Ectodermal cell (in vitro differentiated cells): ENCODE results near the gene SLX9.

Experiments used
- H3K27ac ChIP-seq: 2 replicates; pipeline ENCODE4 v1.7.0; 2013; ENCODE audit warnings: mild to moderate bottlenecking, low read depth, low read length; ENCODE audit not compliant: insufficient read depth, poor library complexity, severe bottlenecking
- H3K27me3 ChIP-seq: 2 replicates; pipeline ENCODE4 v1.7.0; 2013; ENCODE audit warnings: mild to moderate bottlenecking, low read length; ENCODE audit not compliant: insufficient read depth, control insufficient read depth, poor library complexity, severe bottlenecking
- H3K36me3 ChIP-seq: one replicate; pipeline ENCODE4 v1.7.0; 2013; ENCODE audit warnings: low read length; ENCODE audit not compliant: control insufficient read depth, insufficient read depth
- H3K4me1 ChIP-seq: one replicate; pipeline ENCODE4 v1.7.0; 2013; ENCODE audit warnings: low read length; ENCODE audit not compliant: control insufficient read depth, insufficient read depth
- H3K4me3 ChIP-seq: 2 replicates; pipeline ENCODE4 v1.7.0; 2013; ENCODE audit warnings: low read depth, low read length, control low read depth; ENCODE audit not compliant: insufficient read depth
- H3K9me3 ChIP-seq: 2 replicates; pipeline ENCODE4 v1.7.0; 2013; ENCODE audit warnings: mild to moderate bottlenecking, low read length, moderate library complexity; ENCODE audit not compliant: control insufficient read depth
- WGBS, 2 experiments: methylation state at CpG; one replicate each; pipeline ENCODE4 v1.1.7; 2013; ENCODE audit warnings: missing lambda C conversion rate in 2 of 2; 5-methylcytosine and 5-hydroxymethylcytosine counted together

The SLX9 gene

DNA sequence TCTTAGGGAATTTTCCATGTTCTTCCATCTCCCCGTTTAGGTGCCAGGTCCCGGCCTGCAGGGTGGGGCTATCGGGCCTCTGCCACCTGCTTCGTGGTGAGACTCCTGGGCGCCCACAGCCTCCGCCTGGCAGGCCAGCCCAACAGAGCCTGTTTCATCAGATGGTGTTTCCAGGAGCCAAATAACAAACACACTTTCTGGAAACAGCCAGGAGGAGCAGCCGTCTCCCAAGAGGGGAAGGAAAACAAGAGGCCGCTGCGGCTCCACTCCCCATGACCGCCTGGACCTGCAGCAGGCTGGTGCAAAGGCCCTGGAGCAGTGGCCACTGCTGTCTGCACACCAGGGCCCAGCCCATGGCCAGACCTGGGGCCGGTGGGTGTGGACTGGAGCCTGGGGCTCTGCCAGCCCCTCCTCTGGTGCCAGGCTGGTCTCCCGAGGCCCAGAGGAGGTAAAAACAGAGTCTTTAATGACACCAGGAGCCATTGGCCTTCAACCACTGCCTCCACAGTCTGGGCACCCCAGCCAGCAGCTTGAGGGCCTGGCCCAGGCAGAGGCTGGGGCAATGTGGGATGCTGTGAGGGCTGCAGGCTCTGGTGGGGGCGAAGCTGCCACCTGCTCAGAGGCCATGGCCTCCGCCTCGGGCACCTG is 55.0 kb downstream of the SLX9 start:
- Histone ChIP-seq H3K27me3 (no peaks in the 10 kb centered on the region), H3K4me3 (no peak overlapping the region), H3K9me3 (no peaks in the 10 kb centered on the region), H3K36me3 (no peaks in the 10 kb centered on the region), H3K4me1 (no peaks in the 10 kb centered on the region), H3K27ac (no peak overlapping the region)
- 93% methylated on average over 15 of the region's 15 CpGs for WGBS, 2 experiments

DNA sequence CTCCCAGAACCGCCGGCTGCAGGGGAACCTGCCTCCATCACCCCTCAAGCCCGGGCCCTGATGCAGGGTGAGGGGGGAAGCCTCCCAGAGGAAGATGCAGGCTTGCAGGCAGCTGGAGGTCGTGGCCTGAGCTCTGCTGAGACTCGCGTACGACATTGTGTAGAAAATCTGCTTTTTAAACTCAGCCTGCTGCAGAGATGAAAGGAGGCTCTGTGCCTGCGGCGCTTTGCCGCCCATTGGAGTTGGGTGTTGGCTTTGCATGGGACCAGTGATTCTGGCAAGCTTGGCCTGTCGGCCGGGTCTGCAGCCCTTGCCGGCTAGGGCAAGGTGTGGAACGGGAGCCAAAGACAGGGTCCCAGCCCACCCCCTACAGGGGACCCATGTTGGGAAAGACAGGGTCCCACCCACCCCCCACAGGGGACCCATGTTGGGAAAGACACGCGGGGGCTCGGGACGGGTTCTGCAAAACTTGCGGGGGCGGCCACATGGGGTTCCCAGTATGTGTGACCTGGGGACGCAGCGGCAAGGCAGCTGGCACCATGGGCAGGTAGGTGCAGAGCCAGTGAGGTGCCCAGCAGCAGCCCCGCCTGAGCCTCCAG is 55.6 kb downstream of the SLX9 start:
- WGBS, 2 experiments, result 90% methylated on average over 23 of the region's 23 CpGs
- no peak overlapping the region for H3K27ac ChIP-seq
- H3K9me3 ChIP-seq, result no peaks in the 10 kb centered on the region
- no peaks in the 10 kb centered on the region for H3K36me3 ChIP-seq
- H3K27me3 ChIP-seq, result no peaks in the 10 kb centered on the region
- no peak overlapping the region for H3K4me3 ChIP-seq
- no peaks in the 10 kb centered on the region for H3K4me1 ChIP-seq

DNA sequence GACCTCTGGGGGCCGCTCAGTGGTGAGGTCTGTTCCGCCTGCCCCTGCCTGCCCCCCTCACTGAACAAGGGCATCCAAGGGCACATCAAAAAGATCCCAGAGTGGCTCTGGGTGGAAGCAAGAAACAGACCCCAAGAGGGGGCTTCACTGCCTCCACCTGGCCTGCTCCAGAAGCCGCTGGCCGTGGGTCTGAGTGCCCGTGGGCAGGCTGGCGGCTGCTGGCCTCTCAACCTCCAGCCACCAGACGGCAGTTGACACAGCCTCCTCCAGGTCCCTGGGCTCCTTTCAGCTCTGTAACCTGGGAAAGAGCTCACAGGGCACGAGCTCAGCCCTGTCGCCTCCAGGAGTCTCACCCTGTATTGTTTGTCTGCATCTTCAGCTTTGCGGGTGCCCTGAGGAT is 56.3 kb downstream of the SLX9 start:
- H3K4me3 ChIP-seq, result no peak overlapping the region
- H3K27ac ChIP-seq, result no peak overlapping the region
- H3K9me3 ChIP-seq, result no peaks in the 10 kb centered on the region
- H3K36me3 ChIP-seq, result no peaks in the 10 kb centered on the region
- H3K4me1 ChIP-seq, result no peaks in the 10 kb centered on the region
- 89% methylated on average over 10 of the region's 10 CpGs for WGBS, 2 experiments
- no peaks in the 10 kb centered on the region for H3K27me3 ChIP-seq

DNA sequence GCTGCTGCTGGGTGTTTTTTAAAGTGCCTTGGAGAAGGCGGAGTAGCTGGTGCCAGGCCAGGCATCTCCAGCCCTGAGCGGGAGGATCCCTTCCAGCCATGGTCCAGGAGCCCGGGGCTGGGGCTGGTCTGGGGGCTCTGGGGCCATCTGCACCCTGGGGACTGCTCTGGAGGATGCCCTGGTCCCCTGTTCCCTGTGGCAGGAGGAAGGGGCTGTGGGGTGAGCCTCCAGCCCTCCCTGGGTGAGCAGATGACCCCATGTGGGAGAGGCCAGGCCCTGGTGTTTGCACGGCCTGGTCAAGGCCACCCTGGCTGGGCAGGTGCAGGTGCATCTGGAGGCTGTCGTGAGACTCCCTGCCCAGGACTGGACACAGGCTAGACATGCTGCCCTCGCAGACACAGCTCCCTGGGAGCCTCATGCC is 56.7 kb downstream of the SLX9 start:
- no peak overlapping the region for H3K4me3 ChIP-seq
- H3K27me3 ChIP-seq, result no peaks in the 10 kb centered on the region
- H3K27ac ChIP-seq, result no peak overlapping the region
- H3K36me3 ChIP-seq, result no peaks in the 10 kb centered on the region
- H3K4me1 ChIP-seq, result no peaks in the 10 kb centered on the region
- WGBS, 2 experiments, result 84 to 88% methylated on average over 6 of the region's 6 CpGs
- H3K9me3 ChIP-seq, result no peaks in the 10 kb centered on the region

DNA sequence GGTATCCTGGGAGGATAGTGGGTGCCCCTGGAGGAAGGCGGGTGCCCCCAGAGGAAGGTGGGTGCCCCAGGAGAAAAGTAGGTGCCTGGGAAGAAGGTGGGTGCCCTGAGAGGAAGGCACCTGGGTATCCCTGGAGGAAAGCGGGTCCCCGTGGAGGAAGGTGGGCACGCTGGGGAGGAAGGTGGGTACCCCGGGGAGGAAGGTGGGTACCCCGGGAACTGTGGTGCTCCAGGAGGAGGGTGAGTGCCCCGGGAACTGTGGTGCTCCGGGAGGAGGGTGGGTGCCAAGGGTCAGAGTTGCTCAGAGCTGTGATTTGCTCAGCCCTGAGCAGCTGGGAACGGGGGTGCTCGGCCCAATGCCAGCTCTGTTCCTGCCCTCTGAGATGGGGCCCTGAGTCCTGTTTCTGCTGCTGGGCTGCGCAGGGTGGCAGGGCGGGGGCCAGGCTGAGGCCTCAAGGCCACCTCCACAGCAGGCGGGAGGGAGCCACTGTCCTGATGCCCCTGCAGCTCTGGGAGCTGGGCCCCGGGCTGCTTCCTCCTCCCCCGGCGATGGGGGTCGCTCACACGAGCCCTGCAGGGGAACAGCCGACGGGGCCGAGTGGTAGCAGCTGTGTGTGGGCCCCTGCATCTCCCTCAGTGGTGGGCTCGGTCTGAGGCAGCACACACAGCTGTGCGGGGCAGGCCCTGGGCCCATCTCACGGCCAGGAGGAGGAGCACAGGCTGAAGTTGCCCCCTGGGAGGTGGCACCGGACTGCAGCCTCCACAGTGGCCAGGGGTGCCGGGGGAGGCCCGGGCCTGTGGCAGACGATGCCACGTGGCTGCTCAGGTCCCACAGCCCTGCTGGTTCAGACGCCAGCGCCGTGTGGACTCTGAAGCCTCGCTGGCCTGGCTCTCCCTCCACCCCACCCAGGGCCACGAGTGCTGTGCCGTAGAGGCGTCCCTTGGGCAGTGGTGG is 57.4 kb downstream of the SLX9 start:
- Histone ChIP-seq H3K4me1 (no peaks in the 10 kb centered on the region), H3K36me3 (no peaks in the 10 kb centered on the region), H3K9me3 (no peaks in the 10 kb centered on the region), H3K4me3 (no peak overlapping the region), H3K27me3 (no peaks in the 10 kb centered on the region), H3K27ac (no peak overlapping the region)
- 83 to 85% methylated on average over 36 of the region's 36 CpGs for WGBS, 2 experiments

DNA sequence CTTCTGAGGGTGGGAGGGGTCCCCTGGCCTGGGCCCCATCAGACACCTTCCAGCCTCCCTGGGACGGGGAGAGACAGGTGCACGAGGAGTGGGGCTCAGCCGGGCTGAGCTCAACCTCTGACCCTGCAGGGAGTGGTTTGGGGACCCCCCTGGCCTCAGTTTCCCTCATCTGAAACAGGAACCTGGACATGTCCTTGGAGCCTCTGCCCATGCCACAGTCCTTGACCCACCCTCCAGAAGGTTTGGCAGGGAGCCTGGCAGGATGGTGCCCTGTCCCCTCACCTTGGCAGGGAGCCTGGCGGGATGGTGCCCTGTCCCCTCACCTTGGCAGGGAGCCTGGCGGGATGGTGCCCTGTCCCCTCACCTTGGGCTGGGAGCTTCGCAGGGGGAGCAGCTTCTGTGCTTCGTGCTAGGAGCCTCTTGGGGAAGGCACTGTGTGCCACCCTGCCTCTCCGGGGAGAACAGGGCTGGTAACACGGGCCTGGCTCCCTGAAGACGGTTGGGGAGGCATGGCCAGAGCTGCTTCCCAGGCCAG is 58.3 kb downstream of the SLX9 start:
- no peak overlapping the region for H3K4me3 ChIP-seq
- WGBS, 2 experiments, result 93 to 94% methylated on average over 10 of the region's 10 CpGs
- H3K27me3 ChIP-seq, result no peaks in the 10 kb centered on the region
- H3K36me3 ChIP-seq, result no peaks in the 10 kb centered on the region
- peaks cover 7% of the 10 kb centered on the region for H3K4me1 ChIP-seq
- no peak overlapping the region for H3K27ac ChIP-seq
- no peaks in the 10 kb centered on the region for H3K9me3 ChIP-seq

DNA sequence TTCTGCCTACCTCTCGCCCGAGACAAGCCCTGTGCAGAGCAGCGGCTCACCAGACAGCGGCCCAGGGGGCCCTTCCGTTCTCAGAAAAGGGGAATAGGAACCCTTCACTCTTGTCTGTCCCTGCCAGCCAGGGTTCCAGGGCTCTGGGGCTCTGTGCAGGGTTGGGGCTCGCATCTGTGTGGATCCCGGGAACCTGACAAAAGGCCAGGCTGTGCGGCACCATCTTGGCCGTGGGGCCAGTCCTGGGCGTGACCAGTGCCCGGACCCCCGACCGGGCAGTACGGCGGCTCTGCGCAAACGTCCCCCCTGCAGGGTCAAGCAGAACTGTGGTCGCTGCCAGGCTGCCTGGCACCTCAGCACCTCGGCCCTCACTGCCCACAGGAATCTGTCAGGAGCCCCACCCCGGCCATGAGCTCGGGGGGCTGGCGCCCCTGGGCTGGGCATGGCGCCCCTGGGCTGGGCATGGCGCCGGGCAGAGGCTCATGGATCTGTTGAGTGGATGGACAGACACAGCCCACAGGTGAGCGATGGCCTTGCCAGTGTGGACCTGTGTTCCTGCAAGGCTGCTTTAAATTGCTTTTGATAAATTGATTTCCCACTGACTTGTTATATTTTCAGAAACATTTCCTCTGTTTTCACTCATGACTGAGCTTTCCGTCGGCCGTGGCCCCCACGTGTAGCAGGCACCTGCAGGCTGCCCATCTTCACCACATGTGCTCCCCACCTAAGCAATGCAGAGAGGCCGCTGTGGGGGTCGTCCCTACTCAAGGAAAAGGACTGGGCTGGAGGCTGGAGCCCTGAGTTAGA is 59.0 kb downstream of the SLX9 start:
- Histone ChIP-seq H3K4me1 (peaks cover 11% of the 10 kb centered on the region), H3K27me3 (no peaks in the 10 kb centered on the region), H3K36me3 (no peaks in the 10 kb centered on the region), H3K27ac (no peak overlapping the region), H3K9me3 (no peaks in the 10 kb centered on the region), H3K4me3 (no peak overlapping the region)
- WGBS, 2 experiments, result 92 to 93% methylated on average over 32 of the region's 32 CpGs

DNA sequence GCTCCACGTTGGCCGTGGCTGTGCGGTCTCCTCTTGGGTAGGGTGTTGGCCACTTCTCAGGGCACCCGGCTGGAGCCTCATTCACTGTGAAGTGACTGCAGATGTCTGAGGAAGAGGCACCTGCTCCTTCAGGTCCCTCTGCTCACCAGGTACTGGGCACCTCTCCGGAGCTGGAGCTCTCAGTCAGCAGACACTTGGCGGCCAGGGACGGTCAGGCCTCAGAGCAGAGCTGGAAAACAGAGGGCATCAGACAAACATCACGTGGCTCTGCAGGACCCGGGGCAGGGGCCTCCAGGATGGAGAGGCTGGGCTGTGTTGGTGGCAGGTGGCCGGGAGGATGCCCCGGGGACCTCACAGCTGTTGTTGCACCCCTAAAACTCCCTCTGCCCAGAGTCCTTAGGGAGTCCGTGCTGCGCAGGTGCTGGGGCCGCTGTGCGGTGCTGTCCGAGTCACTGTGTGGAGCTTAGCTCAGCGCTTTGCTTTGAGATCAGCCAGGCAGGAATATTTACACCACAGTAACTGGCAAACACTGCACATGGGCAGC is 59.7 kb downstream of the SLX9 start:
- Histone ChIP-seq H3K4me3 (no peak overlapping the region), H3K36me3 (no peaks in the 10 kb centered on the region), H3K4me1 (peaks cover 14% of the 10 kb centered on the region), H3K27me3 (no peaks in the 10 kb centered on the region), H3K9me3 (no peaks in the 10 kb centered on the region), H3K27ac (no peak overlapping the region)
- WGBS, 2 experiments, result 95 to 96% methylated on average over 17 of the region's 17 CpGs

DNA sequence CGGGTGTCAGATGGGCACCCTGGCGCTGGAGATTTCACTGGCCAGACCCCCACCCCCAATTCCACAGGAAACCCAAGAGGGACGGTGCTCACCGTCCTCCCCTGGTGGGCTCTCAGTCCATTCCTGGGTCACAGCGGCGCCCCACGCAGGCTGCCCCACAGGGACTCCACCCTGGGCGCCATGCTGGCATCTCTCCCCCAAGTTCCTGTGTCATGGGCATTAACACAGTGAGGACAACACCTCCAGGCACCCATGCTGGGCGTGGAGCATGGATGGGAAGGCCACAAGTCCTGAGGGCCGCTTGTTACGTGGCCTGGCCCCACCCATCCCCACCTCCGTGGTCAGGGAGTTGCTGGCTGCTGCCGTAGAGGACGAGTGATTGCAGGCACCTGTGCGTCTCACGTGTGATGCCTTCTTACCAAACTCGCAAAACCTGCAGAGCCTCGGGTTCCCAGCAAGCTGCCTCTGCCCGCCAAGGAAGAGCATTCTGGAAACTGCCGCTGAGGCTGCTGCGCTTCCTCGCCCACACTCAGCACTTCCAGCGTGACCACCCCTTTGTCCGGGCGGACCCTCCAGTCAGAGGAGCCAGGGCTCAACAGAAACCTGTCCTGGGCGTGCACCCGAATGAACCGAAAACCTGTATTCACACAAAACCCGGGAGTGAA is 60.3 kb downstream of the SLX9 start:
- no peaks in the 10 kb centered on the region for H3K9me3 ChIP-seq
- peaks cover 14% of the 10 kb centered on the region for H3K4me1 ChIP-seq
- no peaks in the 10 kb centered on the region for H3K36me3 ChIP-seq
- no peak overlapping the region for H3K27ac ChIP-seq
- 94% methylated on average over 29 of the region's 29 CpGs for WGBS, 2 experiments
- no peaks in the 10 kb centered on the region for H3K27me3 ChIP-seq
- H3K4me3 ChIP-seq, result no peak overlapping the region
